ENCODE results near the gene MCAT. TPM values are rescaled to one million over a fixed set of nuclear protein-coding genes. Genes with fewer than 3 reads are reported as not detected.

The MCAT gene
- total RNA-seq, 1 experiment from 2014 or later, result 17.5 TPM

- DNase-seq (ENCODE audit: low read depth), result peak; percentile 71
Measured at GRCh38 chr22:43094085-43094484, 49.1 kb downstream of the MCAT start.

DNA sequence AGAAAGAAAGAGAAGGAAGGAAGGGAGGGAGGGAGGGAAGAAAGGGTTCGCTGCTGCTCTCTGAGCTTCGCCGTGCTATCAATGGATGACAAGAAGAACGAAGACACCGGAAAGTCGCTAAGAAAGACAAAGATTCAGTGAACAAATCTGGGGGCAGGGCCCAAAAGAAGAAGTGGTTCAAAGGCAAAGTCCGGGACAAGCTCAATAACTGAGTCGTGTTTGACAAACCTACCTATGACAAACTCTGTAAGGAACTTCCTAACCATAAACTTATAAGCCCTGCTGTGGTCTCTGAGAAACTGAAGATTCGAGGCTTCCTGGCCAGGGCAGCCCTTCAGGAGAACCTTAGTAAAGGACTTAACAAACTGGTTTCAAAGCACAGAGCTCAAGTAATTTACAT lies 51.1 kb downstream of the MCAT start:
- DNase-seq (ENCODE audit: low read depth), result no peak

DNA sequence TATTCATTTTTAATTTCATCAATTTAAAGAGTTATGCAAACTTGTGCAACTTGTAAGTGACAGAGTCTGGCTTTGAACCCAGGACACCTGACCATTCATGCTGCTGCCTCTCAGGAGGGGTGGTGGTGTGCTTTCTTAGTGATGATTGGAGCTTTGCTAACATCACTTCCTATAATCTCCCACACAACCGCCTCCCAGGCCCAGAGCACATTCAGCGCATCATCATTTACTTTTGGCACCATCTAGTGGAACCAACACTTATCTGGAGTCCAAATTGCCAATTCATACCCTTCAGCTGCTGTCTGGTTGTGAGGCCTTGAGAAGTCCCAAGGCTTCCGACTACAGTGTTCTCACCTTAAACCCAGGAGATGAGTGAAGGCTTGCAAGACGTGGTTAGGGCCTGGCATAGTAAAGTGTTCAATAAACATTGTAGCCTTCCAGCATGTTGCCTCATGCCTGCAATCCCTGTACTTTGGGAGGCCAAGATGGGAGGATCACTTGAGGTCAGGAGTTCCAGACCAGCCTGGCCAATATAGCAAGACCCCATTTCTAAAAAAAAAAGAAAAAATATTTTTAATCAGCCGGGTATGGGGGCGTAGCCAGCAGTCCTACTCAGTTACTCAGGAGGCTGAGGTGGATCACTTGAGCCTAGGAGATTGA lies 52.9 kb downstream of the MCAT start:
- peak; percentile 91 for DNase-seq (ENCODE audit: low read depth)

DNA sequence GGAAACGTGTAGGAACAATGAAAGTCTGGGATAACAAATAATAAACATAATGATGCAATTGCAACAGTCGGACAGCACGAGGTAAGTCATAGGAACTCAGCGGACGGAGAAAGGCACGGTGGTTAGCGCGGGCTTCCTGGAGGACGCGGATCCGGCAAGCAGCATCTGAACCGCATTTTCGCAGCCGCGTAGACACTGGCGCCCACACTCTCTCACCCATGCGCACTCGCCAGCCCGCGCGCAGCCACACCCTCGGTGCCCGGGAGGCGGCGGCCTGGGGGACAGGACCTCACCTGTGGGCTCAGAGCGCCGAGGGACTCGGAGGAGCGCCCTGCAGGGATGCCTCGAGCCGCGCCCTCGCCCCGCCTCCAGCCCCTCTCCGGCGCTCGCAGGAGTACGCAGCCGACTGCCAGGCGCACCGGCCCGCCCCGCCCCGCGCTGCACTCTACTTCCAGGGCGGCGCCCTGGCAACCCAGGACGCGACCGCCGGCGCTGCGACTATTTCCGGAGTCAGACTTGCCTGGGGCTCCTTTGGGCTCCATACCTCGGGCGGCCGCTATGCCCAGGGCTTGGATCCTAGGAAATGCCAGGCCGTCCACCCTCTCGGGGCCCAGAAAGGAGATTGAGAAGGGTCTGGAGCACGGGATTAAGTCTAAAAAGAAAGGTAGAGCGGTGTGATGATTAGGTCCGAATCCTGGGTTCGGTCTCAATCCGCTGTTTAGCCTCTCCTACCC lies 54.0 kb downstream of the MCAT start, which contains the start of gene TTLL1:
TTLL1 (minus strand) TSS at position 408 of the 734 bp plus-strand sequence. CDS start 13,805 bp downstream, outside the sequence.
- peak; percentile 82 for DNase-seq (ENCODE audit: low read depth)

DNA sequence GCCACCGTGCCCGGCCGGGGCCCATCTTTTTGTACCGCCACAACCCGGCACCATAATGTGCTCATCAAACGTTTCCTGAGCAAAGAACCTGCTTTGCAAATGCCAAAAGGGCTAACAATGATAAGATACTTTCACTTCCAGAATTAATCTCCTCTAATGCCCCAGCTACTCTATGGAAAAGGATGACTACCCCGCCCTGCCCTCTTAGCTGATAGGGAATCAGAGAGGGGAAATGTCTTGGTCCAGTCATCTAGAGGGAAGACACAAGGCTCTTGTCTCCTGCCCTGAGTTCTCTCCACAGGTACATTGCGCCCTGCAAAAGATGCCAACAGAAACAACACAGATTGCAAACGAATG lies 54.6 kb downstream of the MCAT start:
- DNase-seq (ENCODE audit: low read depth), result no peak

GRCh38 chr22:43085658-43086606 lies 57.3 kb downstream of the MCAT start:
- no peak for DNase-seq (ENCODE audit: low read depth)

Other genes with a start within 250 kb of the MCAT start
- 26.6 and 32.0 TPM in 2 replicates for gene PACSIN2, start 128.2 kb downstream of the MCAT start, total RNA-seq (2014; rRNA removed; shearing (Covaris generic))
- 3.7 and 5.0 TPM in 2 replicates for gene TTLL1, start 54.0 kb downstream of the MCAT start, total RNA-seq (2014; rRNA removed; shearing (Covaris generic))
- gene BIK, start 32.6 kb downstream of the MCAT start, total RNA-seq (2014; rRNA removed; shearing (Covaris generic)), result 0.20 TPM in 1 of 2 replicates, not detected in the other
- gene TSPO, start 8.2 kb upstream of the MCAT start, total RNA-seq (2014; rRNA removed; shearing (Covaris generic)), result 285 and 426 TPM in 2 replicates
- gene TTLL12, start 43.7 kb upstream of the MCAT start, total RNA-seq (2014; rRNA removed; shearing (Covaris generic)), result 17.9 and 21.7 TPM in 2 replicates
- gene SCUBE1, start 200.0 kb upstream of the MCAT start, total RNA-seq (2014; rRNA removed; shearing (Covaris generic)), result 7.0 and 9.2 TPM in 2 replicates